ENCODE measurements around the gene UNC13D.

The UNC13D gene

DNA sequence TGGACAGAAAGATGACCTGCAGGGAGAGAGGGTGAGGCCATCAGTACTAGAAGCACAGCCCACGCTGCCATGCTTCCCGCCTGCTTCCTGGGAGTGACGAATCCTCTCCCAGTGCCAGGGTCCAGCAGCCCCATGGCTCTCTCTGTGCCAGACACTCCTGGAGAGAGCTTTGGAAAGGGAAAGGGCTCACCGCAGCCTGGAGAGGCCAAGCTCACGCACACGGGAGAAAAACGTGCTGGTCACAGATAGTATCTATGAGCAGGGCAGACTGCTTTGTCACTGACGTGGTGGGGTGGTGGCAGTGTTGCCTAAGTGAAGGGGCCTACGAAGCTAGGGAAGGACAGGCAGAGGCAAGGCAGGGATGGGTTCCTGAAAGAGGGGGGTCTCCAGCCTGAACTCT is 5.5 kb upstream of the UNC13D start:
- TF ChIP-seq, protein P1, sequence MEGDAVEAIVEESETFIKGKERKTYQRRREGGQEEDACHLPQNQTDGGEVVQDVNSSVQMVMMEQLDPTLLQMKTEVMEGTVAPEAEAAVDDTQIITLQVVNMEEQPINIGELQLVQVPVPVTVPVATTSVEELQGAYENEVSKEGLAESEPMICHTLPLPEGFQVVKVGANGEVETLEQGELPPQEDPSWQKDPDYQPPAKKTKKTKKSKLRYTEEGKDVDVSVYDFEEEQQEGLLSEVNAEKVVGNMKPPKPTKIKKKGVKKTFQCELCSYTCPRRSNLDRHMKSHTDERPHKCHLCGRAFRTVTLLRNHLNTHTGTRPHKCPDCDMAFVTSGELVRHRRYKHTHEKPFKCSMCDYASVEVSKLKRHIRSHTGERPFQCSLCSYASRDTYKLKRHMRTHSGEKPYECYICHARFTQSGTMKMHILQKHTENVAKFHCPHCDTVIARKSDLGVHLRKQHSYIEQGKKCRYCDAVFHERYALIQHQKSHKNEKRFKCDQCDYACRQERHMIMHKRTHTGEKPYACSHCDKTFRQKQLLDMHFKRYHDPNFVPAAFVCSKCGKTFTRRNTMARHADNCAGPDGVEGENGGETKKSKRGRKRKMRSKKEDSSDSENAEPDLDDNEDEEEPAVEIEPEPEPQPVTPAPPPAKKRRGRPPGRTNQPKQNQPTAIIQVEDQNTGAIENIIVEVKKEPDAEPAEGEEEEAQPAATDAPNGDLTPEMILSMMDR (conservative IDR thresholded peaks at IDR 0.05): no peak
- H3K27ac ChIP-seq: no peak overlapping the region

DNA sequence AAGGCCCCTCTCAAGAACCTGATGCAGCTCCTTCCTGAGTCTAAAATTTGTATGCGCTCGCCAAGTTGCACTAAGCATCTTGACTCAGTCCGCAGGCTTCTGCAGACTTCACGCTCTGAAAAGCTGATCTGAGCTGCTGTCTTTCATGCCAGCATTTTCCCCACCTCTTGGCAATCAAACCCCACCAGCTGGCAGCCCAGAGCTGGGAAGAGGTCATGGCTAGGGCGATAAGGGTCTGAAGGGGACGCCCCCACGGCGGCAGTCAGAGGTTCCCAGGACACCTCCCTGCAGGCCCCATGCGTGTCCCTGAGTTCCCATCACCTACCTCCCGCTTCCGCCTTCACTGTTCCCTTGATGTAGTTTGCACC is 5.1 kb upstream of the UNC13D start:
- H3K27ac ChIP-seq: no peak overlapping the region
- TF ChIP-seq, protein P1 (conservative IDR thresholded peaks at IDR 0.05): no peak

DNA sequence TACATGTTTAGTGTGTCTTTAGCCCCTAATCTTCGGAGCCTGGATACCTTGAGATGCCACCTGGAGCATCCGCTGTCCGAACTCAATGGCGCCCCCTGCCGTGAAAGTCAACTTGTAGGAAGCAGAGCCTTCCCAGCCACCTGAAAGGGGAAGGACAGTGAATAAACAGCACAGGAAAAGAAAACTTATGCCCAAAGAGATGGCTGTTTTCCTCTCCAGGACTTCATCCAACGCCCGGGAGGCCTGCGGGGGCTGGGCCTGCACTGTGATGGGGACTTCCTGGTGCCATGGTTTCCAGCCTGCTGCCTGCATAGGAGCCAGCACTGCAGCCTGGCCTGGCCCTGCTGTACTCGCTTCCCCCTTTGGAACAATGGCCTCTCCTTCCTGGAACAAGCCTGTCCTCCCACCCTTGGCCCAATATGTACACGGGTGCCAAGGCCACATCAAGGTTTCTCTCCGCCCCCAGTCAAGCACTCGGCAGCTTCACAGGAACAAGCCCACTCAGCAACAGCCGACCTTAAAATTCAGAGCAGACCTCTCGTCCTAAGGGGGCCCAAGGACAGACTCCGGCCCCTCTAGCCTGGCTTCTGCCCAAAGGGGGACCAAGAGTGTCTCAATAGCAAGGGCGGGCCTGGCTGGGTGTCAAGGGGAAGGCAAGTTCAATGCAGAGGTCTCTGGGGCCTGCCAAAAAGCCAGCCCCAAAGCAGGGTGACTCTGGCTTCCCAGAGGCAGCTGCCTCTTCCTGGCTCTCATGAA is 4.5 kb upstream of the UNC13D start:
- H3K27ac ChIP-seq: no peak overlapping the region
- TF ChIP-seq, protein P1 (conservative IDR thresholded peaks at IDR 0.05): peak; percentile 78

DNA sequence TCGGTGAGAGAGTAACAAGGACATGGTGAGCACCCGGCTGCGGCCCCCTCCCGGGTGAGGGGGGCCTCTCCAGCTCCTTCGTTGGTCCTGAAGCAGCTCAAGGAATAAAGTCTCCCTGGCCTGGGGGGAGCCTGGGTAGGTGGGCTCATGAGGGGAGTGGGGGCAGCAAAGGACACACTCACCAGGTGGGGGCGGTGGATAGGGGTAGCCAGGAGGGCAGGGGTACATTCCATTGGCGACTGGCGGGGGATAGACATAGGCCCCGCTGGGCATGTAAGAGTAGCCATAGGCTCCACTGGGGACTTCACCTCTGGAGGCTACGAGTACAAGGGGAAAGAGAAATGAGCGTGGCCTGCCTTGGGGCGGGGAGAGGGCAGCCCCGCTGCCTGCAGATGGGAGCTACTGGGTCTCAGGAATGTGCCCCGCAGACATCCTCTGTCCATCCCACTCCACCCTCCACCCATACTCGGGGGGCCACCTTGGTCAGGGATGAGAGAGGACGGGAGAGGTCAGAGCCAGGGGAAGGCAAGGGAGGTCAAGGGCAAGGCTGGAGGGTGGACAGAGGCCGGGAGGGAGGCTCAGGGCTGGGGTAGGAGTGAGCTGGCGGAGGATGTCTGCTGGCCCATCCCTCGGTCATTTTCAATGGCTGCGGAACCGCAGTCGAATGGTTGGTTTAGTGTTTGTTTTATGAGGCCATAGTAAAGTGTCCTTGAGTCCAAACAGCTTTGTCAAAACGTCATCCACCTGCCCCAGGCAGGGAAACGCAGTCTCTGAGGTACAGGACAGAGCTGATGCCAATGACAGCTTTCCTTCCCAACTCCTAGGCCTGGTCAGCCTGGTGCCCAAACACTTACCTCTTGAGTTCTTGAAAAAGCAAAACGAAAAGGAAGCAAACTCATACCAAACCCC is 3.7 kb upstream of the UNC13D start:
- H3K27ac ChIP-seq: no peak overlapping the region
- TF ChIP-seq, protein P1 (conservative IDR thresholded peaks at IDR 0.05): no peak

DNA sequence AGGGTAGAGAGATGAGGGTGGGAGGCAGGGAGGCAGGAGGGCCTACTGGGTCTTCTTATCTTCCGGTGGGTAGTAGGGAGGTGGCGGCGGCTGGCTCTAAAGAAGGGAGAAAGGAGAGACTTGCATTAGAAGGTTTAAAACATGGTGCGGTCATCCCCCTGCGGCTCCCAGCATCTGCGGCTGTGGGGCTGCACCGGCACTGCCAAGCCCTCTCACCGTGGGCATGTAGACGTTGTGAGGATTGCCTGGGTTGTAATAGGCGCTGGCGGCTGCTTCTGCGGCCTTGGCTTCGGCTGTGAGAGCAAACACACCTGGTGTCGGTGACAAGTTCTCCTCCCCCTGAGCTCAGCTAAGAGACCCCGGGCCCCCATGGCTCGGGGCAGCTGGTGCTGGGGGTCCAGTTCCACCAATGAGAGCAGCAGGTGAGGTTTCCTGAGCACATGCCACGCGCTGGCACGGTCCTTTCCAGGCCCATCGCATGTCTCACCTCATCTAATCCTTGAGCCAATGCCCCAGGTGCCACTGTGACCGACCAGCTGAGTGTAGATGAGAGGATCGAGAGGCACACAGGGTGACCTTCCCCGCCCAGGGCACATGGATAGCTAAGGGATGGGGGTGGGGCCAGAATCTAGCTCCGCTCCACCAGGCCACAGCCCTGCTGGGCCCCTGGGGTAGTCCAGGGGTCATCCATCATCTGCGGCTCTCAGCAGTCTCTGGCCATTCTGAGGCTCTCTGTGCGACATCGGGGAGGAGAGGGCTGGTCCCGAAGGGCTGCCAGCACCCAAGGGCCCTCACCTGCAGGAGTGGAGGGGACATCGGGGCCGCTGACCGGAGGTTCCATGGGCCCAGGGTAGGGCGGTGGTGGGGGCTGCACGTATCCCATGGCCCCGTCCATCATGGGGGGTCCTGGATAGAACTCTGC is 2.7 kb upstream of the UNC13D start:
- TF ChIP-seq, protein P1 (conservative IDR thresholded peaks at IDR 0.05): no peak
- H3K27ac ChIP-seq: no peak overlapping the region

DNA sequence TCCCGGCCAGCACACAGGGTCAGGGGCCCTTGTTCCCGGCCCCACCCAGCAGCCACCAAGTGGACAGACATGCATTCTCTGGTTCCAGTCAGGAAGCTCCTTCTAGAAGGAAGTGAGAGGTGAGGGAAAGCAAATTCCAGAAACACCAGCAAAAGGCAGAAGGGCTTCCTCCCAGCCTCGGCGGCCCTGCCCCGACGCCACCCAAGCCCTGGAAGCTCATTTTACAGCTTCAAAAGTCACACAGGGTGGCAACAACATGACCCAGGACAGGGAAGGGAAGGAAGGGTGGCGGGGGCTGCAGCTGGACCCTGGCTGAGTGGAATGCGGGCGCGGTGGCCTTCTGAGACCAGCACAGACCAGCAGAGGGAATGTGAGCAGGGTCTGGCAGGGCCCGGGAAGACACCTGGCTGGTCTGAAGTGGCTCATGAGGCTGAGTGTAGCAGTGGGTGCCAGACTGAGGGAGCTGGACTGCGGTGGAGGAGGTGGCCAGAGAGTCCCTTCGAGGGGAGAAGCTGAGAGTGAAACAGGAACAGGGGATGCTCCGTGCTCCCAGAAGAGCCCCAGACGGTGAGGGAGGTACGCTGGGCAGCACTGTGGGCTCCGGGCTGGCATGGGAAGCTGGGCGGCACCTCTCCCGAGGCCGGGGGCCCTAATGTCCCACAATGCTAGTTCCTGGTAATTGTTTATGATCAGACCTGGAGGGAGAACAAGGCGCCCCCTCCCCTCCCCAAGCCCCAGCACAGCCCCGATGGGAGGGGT is 1.9 kb upstream of the UNC13D start:
- H3K27ac ChIP-seq: peak overlapping the region; percentile 15; the same call in 1 of the 2 replicates
- TF ChIP-seq, protein P1 (conservative IDR thresholded peaks at IDR 0.05): no peak
